SK-N-SH (cell line): ENCODE measurements around the gene SYNPR. TPM values are rescaled to one million over a fixed set of nuclear protein-coding genes. Genes with fewer than 3 reads are reported as not detected.

ENCODE experiments used
- CTCF ChIA-PET: fragments of 300-600, 350-600 bp; formaldehyde crosslinking; extraction: SDS; loops from one replicate; lab custom pipeline; 2021; lab: Yijun Ruan, JAX
- POLR2A ChIA-PET: fragments of 350-600 bp; sonication (Branson Sonifier 250); formaldehyde crosslinking; extraction: SDS; loops from one replicate; lab custom pipeline; 2020; ENCODE audit warnings: antibody characterized with exemption, inconsistent platforms; lab: Yijun Ruan, JAX
- DNase-seq: peaks from one replicate; pipeline ENCODE4 v3.0.0; 2012
- H2AFZ ChIP-seq: fragments of 200-600 bp; sonication (generic); 2 replicates; pipeline ENCODE4 v1.8.1; 2016; ENCODE audit warnings: antibody characterized with exemption, mild to moderate bottlenecking, low read depth
- H3F3A ChIP-seq: fragments of 200-600 bp; sonication (generic); replicated peaks from 2 replicates; pipeline ENCODE3; 2016; ENCODE audit warnings: antibody characterized with exemption, mild to moderate bottlenecking; ENCODE audit not compliant: insufficient read depth
- H3K27ac ChIP-seq, 2 experiments: fragments of 200-500 bp in 1 of 2; fragments of 200-600 bp in 1 of 2; sonication (Bioruptor generic) in 1 of 2; sonication (generic), shearing (Covaris generic) in 1 of 2; 2 replicates each; pipeline versions ENCODE4 v1.5.1 to v1.6.1; 2014 to 2016; ENCODE audit warnings: low read depth in 2 of 2, inconsistent platforms in 1 of 2, low read length in 1 of 2, mild to moderate bottlenecking in 1 of 2, mixed read lengths in 1 of 2
- H3K27me3 ChIP-seq: fragments of 200-600 bp; sonication (generic), shearing (Covaris generic); 2 replicates; pipeline ENCODE4 v1.6.1; 2016; ENCODE audit warnings: mixed run types; ENCODE audit not compliant: insufficient read depth
- H3K36me3 ChIP-seq, 2 experiments: fragments of 200-500 bp in 1 of 2; fragments of 200-600 bp in 1 of 2; sonication (Bioruptor generic) in 1 of 2; sonication (generic) in 1 of 2; replicated peaks in 1 of 2; 2 replicates each; pipeline versions ENCODE3 to v1.5.1; 2014 to 2016; ENCODE audit warnings: low read length in 1 of 2, mild to moderate bottlenecking in 1 of 2; ENCODE audit not compliant: insufficient read depth in 2 of 2, control insufficient read depth in 1 of 2
- H3K4me1 ChIP-seq, 2 experiments: fragments of 200-500 bp in 1 of 2; fragments of 200-600 bp in 1 of 2; sonication (Bioruptor generic) in 1 of 2; sonication (generic), shearing (Covaris generic) in 1 of 2; 2 replicates each; pipeline versions ENCODE4 v1.5.1 to v1.6.1; 2014 to 2016; ENCODE audit warnings: low read depth in 1 of 2, low read length in 1 of 2, mixed run types in 1 of 2; ENCODE audit not compliant: insufficient read depth in 2 of 2, control insufficient read depth in 1 of 2
- H3K4me2 ChIP-seq: fragments of 200-600 bp; sonication (generic), shearing (Covaris generic); 2 replicates; pipeline ENCODE4 v1.6.1; 2017; ENCODE audit warnings: mixed run types
- H3K4me3 ChIP-seq, 2 experiments: fragments of 200-500 bp in 1 of 2; fragments of 200-600 bp in 1 of 2; sonication (Bioruptor generic) in 1 of 2; sonication (generic), shearing (Covaris generic) in 1 of 2; 2 replicates each; pipeline versions ENCODE4 v1.5.1 to v1.8.1; 2014 to 2016; ENCODE audit warnings: low read depth in 2 of 2, inconsistent platforms in 1 of 2, low read length in 1 of 2, mild to moderate bottlenecking in 1 of 2, mixed read lengths in 1 of 2, moderate library complexity in 1 of 2
- H3K79me2 ChIP-seq: fragments of 200-600 bp; sonication (generic); 2 replicates; pipeline ENCODE4 v1.8.1; 2017; ENCODE audit warnings: mild to moderate bottlenecking; ENCODE audit not compliant: insufficient read depth
- H3K9ac ChIP-seq: fragments of 200-600 bp; sonication (generic); 2 replicates; pipeline ENCODE4 v1.6.1; 2017; ENCODE audit warnings: mixed run types
- H3K9me2 ChIP-seq: fragments of 200-600 bp; sonication (generic); 2 replicates; pipeline ENCODE4 v1.6.1; 2017; ENCODE audit warnings: mixed run types
- H3K9me3 ChIP-seq: fragments of 200-600 bp; sonication (generic); 2 replicates; pipeline ENCODE4 v1.6.1; 2017; ENCODE audit warnings: mixed run types, mild to moderate bottlenecking, moderate library complexity
- H4K20me1 ChIP-seq: fragments of 200-600 bp; sonication (generic); 2 replicates; pipeline ENCODE4 v1.6.1; 2017; ENCODE audit warnings: mild to moderate bottlenecking, mixed run types; ENCODE audit not compliant: insufficient read depth
- CHD2 ChIP-seq: fragments of 150-350 bp; IDR thresholded peaks from 2 replicates; pipeline ENCODE4 v1.6.1; 2018; ENCODE audit warnings: low read length; ENCODE audit not compliant: partially characterized antibody
- ELF1 ChIP-seq: IDR thresholded peaks from 2 replicates; pipeline ENCODE4 v1.4.0; 2012
- EP300 ChIP-seq, 2 experiments: IDR thresholded peaks; 2 replicates each; pipeline versions ENCODE4 v1.4.0 to v1.6.1; 2012; ENCODE audit warnings: borderline replicate concordance in 1 of 2, low read depth in 1 of 2, low read length in 1 of 2
- EZH2phosphoT487 ChIP-seq: fragments of 200-600 bp; sonication (generic); IDR thresholded peaks from 2 replicates; pipeline ENCODE4 v1.6.1; 2017; ENCODE audit warnings: low read depth, mixed run types, mild to moderate bottlenecking, antibody characterized with exemption, moderate library complexity, borderline replicate concordance
- FOSL2 ChIP-seq: IDR thresholded peaks from 2 replicates; pipeline ENCODE4 v1.4.0; 2012; ENCODE audit warnings: low read depth, mild to moderate bottlenecking, moderate library complexity, borderline replicate concordance
- FOXM1 ChIP-seq: IDR thresholded peaks from 2 replicates; pipeline ENCODE4 v1.4.0; 2012; ENCODE audit warnings: low read depth, mild to moderate bottlenecking
- GATA2 ChIP-seq: sonication (generic); formaldehyde crosslinking; IDR thresholded peaks from 2 replicates; pipeline ENCODE4 v1.5.0; 2020; ENCODE audit warnings: mild to moderate bottlenecking, missing genetic modification reagents
- JUND ChIP-seq: IDR thresholded peaks from 2 replicates; pipeline ENCODE4 v1.4.0; 2012
- MEF2A ChIP-seq: IDR thresholded peaks from 2 replicates; pipeline ENCODE4 v1.4.0; 2012; ENCODE audit warnings: low read depth, borderline replicate concordance
- NFIC ChIP-seq: IDR thresholded peaks from 2 replicates; pipeline ENCODE4 v1.4.0; 2012; ENCODE audit warnings: borderline replicate concordance
- POLR2AphosphoS5 ChIP-seq: IDR thresholded peaks from 2 replicates; pipeline ENCODE4 v1.6.1; 2012; ENCODE audit warnings: low read depth, low read length
- RAD21 ChIP-seq: IDR thresholded peaks from 2 replicates; pipeline ENCODE4 v1.6.1; 2012; ENCODE audit warnings: mild to moderate bottlenecking, low read length
- RCOR1 ChIP-seq: fragments of 150-350 bp; IDR thresholded peaks from 2 replicates; pipeline ENCODE4 v1.6.1; 2017; ENCODE audit warnings: antibody characterized with exemption, low read length
- RXRA ChIP-seq: IDR thresholded peaks from 2 replicates; pipeline ENCODE4 v1.4.0; 2012; ENCODE audit warnings: low read depth, mild to moderate bottlenecking, borderline replicate concordance
- SMC3 ChIP-seq: IDR thresholded peaks from 2 replicates; pipeline ENCODE4 v1.6.1; 2012; ENCODE audit warnings: low read depth, low read length, improper control_type of control experiment
- TCF12 ChIP-seq: IDR thresholded peaks from 2 replicates; pipeline ENCODE4 v1.4.0; 2012
- TEAD4 ChIP-seq: IDR thresholded peaks from 2 replicates; pipeline ENCODE4 v1.4.0; 2012; ENCODE audit warnings: mild to moderate bottlenecking, borderline replicate concordance; ENCODE audit not compliant: insufficient read depth
- YY1 ChIP-seq: IDR thresholded peaks from 2 replicates; pipeline ENCODE4 v1.4.0; 2012; ENCODE audit warnings: low read depth, mild to moderate bottlenecking
- WGBS: methylation state at CpG from one replicate; pipeline ENCODE4 v1.1.6; 2017; ENCODE audit warnings: low lambda C conversion rate; 5-methylcytosine and 5-hydroxymethylcytosine counted together
- polyA plus RNA-seq, 3 experiments: library from polyadenylated mRNA; depleted of rRNA; stranded (reverse); fragments of >200 nt; gene quantifications; 2 replicates each; pipeline ENCODE4 v1.2.3, GENCODE V29; 2012
- TF ChIP-seq, protein P1 (sequence below): IDR thresholded peaks from 2 replicates; pipeline ENCODE4 v1.4.0; 2012; ENCODE audit warnings: low read depth, borderline replicate concordance
- TF ChIP-seq, protein P2 (sequence below): IDR thresholded peaks from 2 replicates; pipeline ENCODE4; 2012
- TF ChIP-seq, protein P3 (sequence below): fragments of 150-350 bp; IDR thresholded peaks from 2 replicates; pipeline ENCODE4 v1.6.1; 2016; ENCODE audit warnings: mild to moderate bottlenecking, low read depth, low read length
- TF ChIP-seq, protein P4 (sequence below): IDR thresholded peaks from 2 replicates; pipeline ENCODE4 v1.6.1; 2012; ENCODE audit warnings: mild to moderate bottlenecking, low read depth, low read length, moderate library complexity
- TF ChIP-seq, protein P5 (sequence below): IDR thresholded peaks from 2 replicates; pipeline ENCODE4 v1.4.0; 2012; ENCODE audit warnings: low read depth, borderline replicate concordance

Gene SYNPR
- polyA plus RNA-seq, 1 of the 3 experiments (the other 2 are of a cell fraction): not detected

DNA sequence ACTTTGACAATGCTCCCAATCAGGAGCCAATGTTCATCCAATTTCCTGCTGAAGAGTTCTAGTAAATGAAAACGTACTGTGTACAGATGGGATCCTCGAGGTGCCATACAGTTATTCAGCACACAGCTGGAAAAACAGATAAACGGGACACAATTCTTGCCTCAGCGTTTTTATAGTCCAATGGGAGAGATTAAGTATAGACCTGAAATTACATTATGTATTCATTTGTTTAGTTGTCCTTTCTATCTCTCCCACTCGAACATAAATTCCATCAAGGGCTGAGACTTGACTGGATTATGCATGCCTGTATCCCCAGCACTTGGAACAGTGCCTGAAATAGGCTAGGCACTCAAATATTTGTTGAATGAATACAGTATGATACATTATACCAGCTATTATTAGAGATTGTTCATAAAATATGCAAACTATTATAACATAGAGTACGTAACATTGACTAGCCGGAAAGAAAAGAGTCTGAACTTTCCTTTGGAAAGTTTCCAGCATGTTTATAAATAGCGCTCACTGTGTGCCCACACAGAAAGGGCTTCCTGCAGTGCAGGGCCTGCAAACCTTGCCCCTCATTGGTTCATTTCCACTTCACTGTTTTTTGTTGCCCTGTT, 346.9 kb downstream of the SYNPR start:
- H3K9ac ChIP-seq: no peak overlapping the region
- no peaks in the 10 kb centered on the region for H3K27me3 ChIP-seq
- H3K4me3 ChIP-seq: no peak overlapping the region
- H3K36me3 ChIP-seq: no peaks in the 10 kb centered on the region
- H3K4me2 ChIP-seq: peak overlapping the region; percentile 32; the same call in 1 of the 2 replicates
- ChIA-PET CTCF (interaction anchor here (0.8 kb wide), 1 partner anchor 274 kb away, joined by 3 read pairs; no protein-coding TSS in a partner anchor), POLR2A (no interaction called here)
- WGBS: 10% methylated on average over 8 of the region's 8 CpGs
- no peaks in the 10 kb centered on the region for H3K9me3 ChIP-seq
- no peak for DNase-seq
- H3K4me1 ChIP-seq: peaks cover 0 to 4% of the 10 kb centered on the region in 2 experiments; a peak in 1 of 4 replicates
- H2AFZ ChIP-seq: no peak overlapping the region
- H4K20me1 ChIP-seq: no peaks in the 10 kb centered on the region
- no peaks in the 10 kb centered on the region for H3F3A ChIP-seq
- H3K79me2 ChIP-seq: no peaks in the 10 kb centered on the region
- no peak for TF ChIP-seq EZH2phosphoT487
- TF ChIP-seq, protein P1, sequence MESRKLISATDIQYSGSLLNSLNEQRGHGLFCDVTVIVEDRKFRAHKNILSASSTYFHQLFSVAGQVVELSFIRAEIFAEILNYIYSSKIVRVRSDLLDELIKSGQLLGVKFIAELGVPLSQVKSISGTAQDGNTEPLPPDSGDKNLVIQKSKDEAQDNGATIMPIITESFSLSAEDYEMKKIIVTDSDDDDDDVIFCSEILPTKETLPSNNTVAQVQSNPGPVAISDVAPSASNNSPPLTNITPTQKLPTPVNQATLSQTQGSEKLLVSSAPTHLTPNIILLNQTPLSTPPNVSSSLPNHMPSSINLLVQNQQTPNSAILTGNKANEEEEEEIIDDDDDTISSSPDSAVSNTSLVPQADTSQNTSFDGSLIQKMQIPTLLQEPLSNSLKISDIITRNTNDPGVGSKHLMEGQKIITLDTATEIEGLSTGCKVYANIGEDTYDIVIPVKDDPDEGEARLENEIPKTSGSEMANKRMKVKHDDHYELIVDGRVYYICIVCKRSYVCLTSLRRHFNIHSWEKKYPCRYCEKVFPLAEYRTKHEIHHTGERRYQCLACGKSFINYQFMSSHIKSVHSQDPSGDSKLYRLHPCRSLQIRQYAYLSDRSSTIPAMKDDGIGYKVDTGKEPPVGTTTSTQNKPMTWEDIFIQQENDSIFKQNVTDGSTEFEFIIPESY: no peak
- TF ChIP-seq YY1: no peak
- TF ChIP-seq, protein P2, sequence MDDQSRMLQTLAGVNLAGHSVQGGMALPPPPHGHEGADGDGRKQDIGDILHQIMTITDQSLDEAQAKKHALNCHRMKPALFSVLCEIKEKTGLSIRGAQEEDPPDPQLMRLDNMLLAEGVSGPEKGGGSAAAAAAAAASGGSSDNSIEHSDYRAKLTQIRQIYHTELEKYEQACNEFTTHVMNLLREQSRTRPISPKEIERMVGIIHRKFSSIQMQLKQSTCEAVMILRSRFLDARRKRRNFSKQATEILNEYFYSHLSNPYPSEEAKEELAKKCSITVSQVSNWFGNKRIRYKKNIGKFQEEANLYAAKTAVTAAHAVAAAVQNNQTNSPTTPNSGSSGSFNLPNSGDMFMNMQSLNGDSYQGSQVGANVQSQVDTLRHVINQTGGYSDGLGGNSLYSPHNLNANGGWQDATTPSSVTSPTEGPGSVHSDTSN: peak; percentile 74
- TF ChIP-seq FOSL2: peak; percentile 72
- TF ChIP-seq MEF2A: peak; percentile 97
- TF ChIP-seq RAD21: no peak
- TF ChIP-seq RCOR1: no peak
- no peak for TF ChIP-seq CHD2
- peak; percentile 87 for TF ChIP-seq NFIC
- TF ChIP-seq SMC3: no peak
- no peak for TF ChIP-seq ELF1
- TF ChIP-seq, protein P3, sequence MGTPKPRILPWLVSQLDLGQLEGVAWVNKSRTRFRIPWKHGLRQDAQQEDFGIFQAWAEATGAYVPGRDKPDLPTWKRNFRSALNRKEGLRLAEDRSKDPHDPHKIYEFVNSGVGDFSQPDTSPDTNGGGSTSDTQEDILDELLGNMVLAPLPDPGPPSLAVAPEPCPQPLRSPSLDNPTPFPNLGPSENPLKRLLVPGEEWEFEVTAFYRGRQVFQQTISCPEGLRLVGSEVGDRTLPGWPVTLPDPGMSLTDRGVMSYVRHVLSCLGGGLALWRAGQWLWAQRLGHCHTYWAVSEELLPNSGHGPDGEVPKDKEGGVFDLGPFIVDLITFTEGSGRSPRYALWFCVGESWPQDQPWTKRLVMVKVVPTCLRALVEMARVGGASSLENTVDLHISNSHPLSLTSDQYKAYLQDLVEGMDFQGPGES: no peak
- no peak for TF ChIP-seq GATA2 (CRISPR knock-in tag)
- TF ChIP-seq TEAD4: peak; percentile 54; the same call in 1 of the 2 replicates
- peak; percentile 76; the same call in 1 of the 2 replicates for TF ChIP-seq RXRA
- TF ChIP-seq EP300 (IDR thresholded peaks at IDR 0.05; ENCODE audit: borderline replicate concordance in 1 of 2, low read depth in 1 of 2, low read length in 1 of 2): peak in 1 of 2 experiments; percentile 71; a peak in 1 of 4 replicates
- no peak for TF ChIP-seq FOXM1
- peak; percentile 69 for TF ChIP-seq TCF12
- TF ChIP-seq, protein P4, sequence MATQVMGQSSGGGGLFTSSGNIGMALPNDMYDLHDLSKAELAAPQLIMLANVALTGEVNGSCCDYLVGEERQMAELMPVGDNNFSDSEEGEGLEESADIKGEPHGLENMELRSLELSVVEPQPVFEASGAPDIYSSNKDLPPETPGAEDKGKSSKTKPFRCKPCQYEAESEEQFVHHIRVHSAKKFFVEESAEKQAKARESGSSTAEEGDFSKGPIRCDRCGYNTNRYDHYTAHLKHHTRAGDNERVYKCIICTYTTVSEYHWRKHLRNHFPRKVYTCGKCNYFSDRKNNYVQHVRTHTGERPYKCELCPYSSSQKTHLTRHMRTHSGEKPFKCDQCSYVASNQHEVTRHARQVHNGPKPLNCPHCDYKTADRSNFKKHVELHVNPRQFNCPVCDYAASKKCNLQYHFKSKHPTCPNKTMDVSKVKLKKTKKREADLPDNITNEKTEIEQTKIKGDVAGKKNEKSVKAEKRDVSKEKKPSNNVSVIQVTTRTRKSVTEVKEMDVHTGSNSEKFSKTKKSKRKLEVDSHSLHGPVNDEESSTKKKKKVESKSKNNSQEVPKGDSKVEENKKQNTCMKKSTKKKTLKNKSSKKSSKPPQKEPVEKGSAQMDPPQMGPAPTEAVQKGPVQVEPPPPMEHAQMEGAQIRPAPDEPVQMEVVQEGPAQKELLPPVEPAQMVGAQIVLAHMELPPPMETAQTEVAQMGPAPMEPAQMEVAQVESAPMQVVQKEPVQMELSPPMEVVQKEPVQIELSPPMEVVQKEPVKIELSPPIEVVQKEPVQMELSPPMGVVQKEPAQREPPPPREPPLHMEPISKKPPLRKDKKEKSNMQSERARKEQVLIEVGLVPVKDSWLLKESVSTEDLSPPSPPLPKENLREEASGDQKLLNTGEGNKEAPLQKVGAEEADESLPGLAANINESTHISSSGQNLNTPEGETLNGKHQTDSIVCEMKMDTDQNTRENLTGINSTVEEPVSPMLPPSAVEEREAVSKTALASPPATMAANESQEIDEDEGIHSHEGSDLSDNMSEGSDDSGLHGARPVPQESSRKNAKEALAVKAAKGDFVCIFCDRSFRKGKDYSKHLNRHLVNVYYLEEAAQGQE: no peak
- peak; percentile 70 for TF ChIP-seq JUND
- TF ChIP-seq, protein P5, sequence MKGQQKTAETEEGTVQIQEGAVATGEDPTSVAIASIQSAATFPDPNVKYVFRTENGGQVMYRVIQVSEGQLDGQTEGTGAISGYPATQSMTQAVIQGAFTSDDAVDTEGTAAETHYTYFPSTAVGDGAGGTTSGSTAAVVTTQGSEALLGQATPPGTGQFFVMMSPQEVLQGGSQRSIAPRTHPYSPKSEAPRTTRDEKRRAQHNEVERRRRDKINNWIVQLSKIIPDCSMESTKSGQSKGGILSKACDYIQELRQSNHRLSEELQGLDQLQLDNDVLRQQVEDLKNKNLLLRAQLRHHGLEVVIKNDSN: no peak
- TF ChIP-seq POLR2AphosphoS5: peak; percentile 49; the same call in 1 of the 2 replicates
- no peaks in the 10 kb centered on the region for H3K9me2 ChIP-seq
- H3K27ac ChIP-seq: peak overlapping the region in 1 of 2 experiments; percentile 57; a peak in 2 of 4 replicates
